Measurements from ENCODE around the gene AWAT2.

The AWAT2 gene

GRCh38 chrX:69995362-69996112 lies 54.2 kb downstream of the AWAT2 start:
- no peak for DNase-seq

GRCh38 chrX:69993494-69993893 lies 56.2 kb downstream of the AWAT2 start:
- DNase-seq = no peak

- DNase-seq = no peak
Measured at GRCh38 chrX:69991685-69992084, 58.1 kb downstream of the AWAT2 start.

Data from T-helper 2 cell (primary cell).